ENCODE data around the gene HEPHL1.

- TF ChIP-seq TAF1 (IDR thresholded peaks at IDR 0.05; ENCODE audit: borderline replicate concordance, insufficient read depth, low read length) (no peak), POLR2AphosphoS5 (IDR thresholded peaks at IDR 0.05; ENCODE audit: low read depth, low read length) (no peak), REST (IDR thresholded peaks at IDR 0.05; ENCODE audit: insufficient read depth in 1 of 2, low read depth in 2 of 2, low read length in 2 of 2) (no peak), FOXP2 (optimal IDR thresholded peaks at IDR 0.05; ENCODE audit: borderline replicate concordance, extremely low read depth, extremely low read length, insufficient read depth) (no peak), SIN3A (IDR thresholded peaks at IDR 0.05; ENCODE audit: borderline replicate concordance, insufficient read depth, low read length) (no peak)
Observed at GRCh38 chr11:94150056-94150455, 128.9 kb downstream of the HEPHL1 start.
